ENCODE results near the gene ATG4C. TPM values are rescaled to one million over a fixed set of nuclear protein-coding genes. Genes with fewer than 3 reads are reported as not detected.
A peak's percentile ranks its signal among the peaks of the same experiment; 100 is the strongest.
"Not testable (repeated sequence)": the region's sequence is repeated elsewhere in the genome, so short reads cannot be mapped to it uniquely, and the experiment has no call there.

ATG4C gene
- total RNA-seq, 4 donors from 2014 or later = 6.9 to 18.1 (median 8.9) TPM

- TF ChIP-seq CTCF (IDR thresholded peaks at IDR 0.05) = no peak
- no peak for DNase-seq (ENCODE audit: low spot score)
- no peak for ATAC-seq (ENCODE audit: low FRiP score)
These were observed 9.9 kb upstream of the ATG4C start for GRCh38 chr1:62774006-62774405.

GRCh38 chr1:62774971-62775595 is 8.8 kb upstream of the ATG4C start:
- no peak for ATAC-seq (ENCODE audit: low FRiP score)
- TF ChIP-seq CTCF (IDR thresholded peaks at IDR 0.05) = no peak
- no peak for DNase-seq (ENCODE audit: low spot score)

- DNase-seq (ENCODE audit: low spot score) = no peak
- no peak for ATAC-seq (ENCODE audit: low FRiP score)
- no peak for TF ChIP-seq CTCF (IDR thresholded peaks at IDR 0.05)
These were observed 5.7 kb upstream of the ATG4C start for GRCh38 chr1:62778208-62778607.

GRCh38 chr1:62781841-62782543 is 1.9 kb upstream of the ATG4C start:
- TF ChIP-seq CTCF (IDR thresholded peaks at IDR 0.05) = no peak
- ATAC-seq (ENCODE audit: low FRiP score) = no peak
- DNase-seq (ENCODE audit: low spot score) = no peak

GRCh38 chr1:62782544-62783212 is 1.3 kb upstream of the ATG4C start:
- not testable (repeated sequence) for DNase-seq (ENCODE audit: low spot score); ATAC-seq (ENCODE audit: low FRiP score)

- no peak for TF ChIP-seq CTCF (IDR thresholded peaks at IDR 0.05)
- ATAC-seq (ENCODE audit: low FRiP score) = peak; percentile 34
These were observed 805 bp downstream of the ATG4C start for GRCh38 chr1:62784509-62785365.

GRCh38 chr1:62790716-62791115 is 6.8 kb downstream of the ATG4C start:
- TF ChIP-seq CTCF (IDR thresholded peaks at IDR 0.05) = no peak
- ATAC-seq (ENCODE audit: low FRiP score) (no peak), DNase-seq (ENCODE audit: low spot score) (no peak)

More at GRCh38 chr1:62784509-62785365, 805 bp downstream of the ATG4C start:
- no peak for DNase-seq (ENCODE audit: low spot score)

All from omental fat pad (tissue), 4 donors.